ENCODE results near the gene BNIP2.
A peak's percentile ranks its signal among the peaks of the same experiment; 100 is the strongest.
"Not testable (repeated sequence)": the region's sequence is repeated elsewhere in the genome, so short reads cannot be mapped to it uniquely, and the experiment has no call there.

Gene BNIP2, protein sequence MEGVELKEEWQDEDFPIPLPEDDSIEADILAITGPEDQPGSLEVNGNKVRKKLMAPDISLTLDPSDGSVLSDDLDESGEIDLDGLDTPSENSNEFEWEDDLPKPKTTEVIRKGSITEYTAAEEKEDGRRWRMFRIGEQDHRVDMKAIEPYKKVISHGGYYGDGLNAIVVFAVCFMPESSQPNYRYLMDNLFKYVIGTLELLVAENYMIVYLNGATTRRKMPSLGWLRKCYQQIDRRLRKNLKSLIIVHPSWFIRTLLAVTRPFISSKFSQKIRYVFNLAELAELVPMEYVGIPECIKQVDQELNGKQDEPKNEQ

DNA sequence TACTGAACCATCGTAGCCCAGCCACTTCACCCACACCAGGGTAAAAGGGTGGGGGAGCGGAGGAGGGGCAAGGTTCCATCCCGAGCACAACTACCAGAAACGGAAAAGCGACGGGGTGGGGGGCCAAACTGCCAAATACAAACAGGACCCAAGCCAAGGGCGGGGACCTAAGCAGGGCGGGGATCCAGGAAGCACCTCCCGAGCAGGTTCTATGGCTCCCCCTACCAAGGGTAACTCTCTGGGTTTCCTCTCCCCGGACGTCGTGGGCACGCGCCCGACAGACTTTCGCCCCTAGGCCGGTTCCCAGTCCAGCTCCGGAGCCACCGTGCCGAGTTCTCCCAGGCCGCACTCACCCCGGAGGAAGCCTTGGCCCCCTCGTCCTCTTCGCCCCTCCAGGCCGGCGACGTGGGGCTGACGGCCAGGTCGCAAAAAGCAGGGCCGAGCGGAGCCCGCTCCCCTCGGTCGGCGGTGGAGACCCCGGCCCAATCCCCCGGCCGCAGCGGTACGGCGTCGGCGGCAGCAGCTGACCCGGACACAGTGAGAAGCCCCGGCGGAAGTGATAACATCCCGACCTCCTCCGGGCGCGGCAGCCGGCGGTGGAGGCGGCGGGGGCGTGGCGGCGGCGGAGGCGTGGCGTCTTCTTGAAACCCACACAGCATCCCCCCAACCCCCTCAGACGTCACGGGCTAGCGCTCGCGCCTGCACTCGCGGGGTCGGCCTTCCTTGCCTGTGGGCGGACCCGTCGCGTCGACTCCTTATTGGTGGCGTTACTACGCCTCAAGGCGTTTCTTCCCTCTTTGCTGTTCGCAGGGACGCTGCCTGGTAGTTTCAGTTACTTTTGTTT lies at the start of gene BNIP2:
TSS of gene BNIP2 (minus strand) at position 539 of the 844 bp plus-strand sequence. CDS start 6,863 bp downstream, outside the sequence.
- peak; percentile 98 for DNase-seq (ENCODE audit: low read depth, low spot score)

DNA sequence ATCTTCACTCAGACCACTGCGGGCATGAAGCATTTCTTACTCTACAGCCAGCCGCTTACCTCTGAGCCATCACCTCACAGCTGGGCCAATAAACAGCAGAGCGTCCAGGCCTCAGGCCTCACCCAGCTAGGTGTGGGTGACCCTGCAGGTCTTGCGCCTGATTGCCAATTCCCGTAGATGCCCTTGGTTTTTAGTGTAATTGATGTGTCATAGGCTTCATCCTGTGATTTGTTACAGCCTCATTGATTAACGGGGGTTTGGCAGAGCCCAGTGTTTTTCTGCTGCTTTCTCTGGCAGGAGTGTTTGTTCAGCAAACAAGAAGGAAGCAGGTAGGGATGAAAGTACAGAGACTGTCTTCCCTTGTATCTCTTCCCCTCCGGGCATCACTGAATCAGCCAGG lies 49.6 kb upstream of the BNIP2 start:
- no peak for DNase-seq (ENCODE audit: low read depth, low spot score)

DNA sequence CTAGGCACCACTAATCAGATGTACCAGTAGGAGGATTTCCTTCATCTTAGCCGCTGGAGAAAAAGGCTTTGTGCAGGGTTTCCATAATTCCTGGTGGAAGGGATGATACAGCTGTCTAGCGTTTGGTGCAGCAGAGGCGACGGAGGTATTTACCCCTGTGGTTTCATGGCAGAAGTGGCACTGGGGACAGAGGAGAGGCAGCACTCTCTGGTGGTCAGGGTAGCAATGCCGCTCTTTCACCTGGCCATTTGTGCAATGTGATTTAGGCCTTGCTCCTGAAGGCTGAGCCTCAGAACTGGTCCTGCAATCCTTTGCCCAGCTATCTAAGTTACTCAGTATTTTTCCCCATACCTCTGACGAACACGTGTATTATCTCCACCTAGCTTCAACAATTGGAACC lies 47.1 kb upstream of the BNIP2 start:
- no peak for DNase-seq (ENCODE audit: low read depth, low spot score)

DNA sequence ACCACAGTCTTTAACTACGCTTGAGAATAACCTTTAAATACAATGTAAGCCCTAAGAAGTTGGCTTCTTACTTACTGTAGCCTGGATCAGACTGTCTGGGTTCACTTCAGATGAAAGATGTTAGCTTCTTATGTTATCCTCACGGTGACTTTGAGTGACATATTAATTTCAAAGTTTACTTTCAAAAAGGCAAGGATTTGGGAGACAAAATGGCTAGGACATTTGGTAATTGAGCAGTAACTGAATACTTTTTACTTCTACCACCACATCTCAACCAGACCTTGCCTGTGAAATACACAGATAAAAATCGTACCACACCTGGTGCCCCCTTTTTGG lies 36.0 kb upstream of the BNIP2 start:
- no peak for DNase-seq (ENCODE audit: low read depth, low spot score)

DNA sequence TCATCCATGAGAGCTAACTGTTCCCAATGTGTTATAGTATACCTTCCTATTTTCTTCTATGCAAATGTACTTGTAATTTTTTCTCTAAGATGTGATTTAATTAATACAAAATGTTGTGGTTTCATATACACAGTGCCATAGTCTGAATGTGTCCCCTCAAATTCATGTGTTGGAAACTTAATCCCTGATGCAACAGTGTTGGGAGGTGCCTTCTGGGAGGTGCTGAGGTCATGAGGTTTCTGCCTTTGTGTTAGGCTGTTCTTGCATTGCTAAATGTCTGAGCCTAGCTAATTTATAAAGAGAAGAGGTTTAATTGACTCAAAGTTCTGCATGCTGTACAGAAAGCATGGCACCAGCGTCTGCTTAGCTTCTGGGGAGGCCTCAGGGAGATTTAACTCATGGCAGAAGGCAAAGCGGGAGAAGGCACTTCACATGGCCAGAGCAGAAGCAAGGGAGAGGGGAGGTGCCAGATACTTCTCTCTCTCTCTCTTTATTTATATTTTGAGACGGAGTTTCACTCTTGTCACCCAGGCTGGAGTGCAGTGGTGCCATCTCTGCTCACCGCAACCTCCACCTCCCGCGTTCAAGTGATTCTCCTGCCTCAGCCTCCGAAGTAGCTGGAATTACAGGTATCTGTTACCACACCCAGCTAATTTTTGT lies 34.7 kb upstream of the BNIP2 start:
- DNase-seq (ENCODE audit: low read depth, low spot score): no peak

DNA sequence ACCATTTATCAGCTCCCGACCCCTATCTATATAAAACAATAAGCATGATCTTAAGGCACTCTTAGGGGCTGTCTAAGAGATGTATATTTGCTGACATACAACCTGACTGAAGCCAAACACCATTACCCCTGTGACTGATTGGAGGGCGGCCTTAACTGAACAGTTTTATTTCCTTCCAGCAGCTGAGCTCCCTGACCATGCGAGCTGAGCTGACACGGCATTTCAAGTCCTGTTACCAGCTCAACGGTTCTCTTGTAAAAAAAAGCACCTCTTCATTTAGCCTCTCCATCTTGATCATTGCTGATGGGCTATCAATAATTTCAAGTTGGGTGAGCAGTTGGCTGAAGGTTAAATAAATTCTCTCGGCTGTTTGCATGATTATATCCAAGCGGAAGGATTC lies 33.4 kb upstream of the BNIP2 start:
- no peak for DNase-seq (ENCODE audit: low read depth, low spot score)

DNA sequence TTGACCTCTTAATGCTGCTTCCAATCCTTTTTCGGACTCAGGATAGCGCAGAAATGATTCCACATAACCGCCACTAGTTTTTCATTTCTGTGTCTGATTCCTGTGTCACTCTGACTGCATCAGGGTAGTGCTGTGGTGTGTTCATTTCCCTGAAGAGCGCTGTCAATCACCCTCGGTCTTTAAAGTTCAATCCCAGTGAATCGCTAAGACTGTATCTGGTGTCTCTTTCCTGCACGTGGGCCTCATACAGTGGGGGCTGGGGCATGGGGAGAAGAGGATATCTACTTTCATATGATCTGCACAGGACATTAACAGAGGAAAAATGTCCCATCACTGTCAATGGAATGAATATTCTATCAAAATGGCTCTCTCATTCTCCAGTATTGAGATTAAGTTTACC lies 32.9 kb upstream of the BNIP2 start:
- DNase-seq (ENCODE audit: low read depth, low spot score): no peak

DNA sequence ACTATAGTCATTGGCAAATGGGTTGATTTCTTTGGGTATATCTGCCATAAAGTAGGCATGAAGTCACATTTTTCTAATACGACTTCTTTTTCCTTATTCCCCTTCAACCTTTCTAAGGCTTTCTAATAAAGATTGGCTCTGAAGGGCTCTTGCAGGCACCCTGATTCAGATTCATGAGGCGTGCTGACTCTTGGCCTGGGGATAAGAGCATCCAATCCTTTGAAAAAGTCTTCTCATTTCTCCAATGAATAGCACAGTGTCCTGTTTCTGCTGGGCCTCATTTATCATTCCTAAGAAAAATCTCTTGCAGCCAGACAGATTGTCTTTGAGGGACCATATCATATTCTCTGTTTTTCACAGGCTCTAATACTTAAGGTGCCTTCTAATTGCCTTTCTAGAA lies 32.3 kb upstream of the BNIP2 start:
- no peak for DNase-seq (ENCODE audit: low read depth, low spot score)

DNA sequence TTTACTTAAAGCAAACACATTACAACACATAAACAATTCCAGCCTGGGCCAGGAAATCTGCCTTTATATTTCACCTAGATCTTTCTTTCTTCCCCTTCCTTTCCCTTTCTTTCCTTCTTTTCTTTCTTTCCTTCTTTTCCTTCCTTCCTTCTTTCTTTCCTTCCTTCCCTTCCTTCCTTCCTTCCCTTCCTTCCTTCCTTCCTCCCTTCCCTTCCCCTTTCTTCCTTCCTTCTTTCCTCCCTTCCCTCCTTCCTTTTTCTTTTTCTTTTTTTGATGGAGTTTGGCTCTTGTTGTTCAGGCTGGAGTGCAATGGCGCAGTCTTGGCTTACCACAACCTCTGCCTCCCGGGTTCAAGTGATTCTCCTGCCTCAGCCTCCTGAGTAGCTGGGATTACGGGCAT lies 24.1 kb upstream of the BNIP2 start:
- no peak for DNase-seq (ENCODE audit: low read depth, low spot score)

DNA sequence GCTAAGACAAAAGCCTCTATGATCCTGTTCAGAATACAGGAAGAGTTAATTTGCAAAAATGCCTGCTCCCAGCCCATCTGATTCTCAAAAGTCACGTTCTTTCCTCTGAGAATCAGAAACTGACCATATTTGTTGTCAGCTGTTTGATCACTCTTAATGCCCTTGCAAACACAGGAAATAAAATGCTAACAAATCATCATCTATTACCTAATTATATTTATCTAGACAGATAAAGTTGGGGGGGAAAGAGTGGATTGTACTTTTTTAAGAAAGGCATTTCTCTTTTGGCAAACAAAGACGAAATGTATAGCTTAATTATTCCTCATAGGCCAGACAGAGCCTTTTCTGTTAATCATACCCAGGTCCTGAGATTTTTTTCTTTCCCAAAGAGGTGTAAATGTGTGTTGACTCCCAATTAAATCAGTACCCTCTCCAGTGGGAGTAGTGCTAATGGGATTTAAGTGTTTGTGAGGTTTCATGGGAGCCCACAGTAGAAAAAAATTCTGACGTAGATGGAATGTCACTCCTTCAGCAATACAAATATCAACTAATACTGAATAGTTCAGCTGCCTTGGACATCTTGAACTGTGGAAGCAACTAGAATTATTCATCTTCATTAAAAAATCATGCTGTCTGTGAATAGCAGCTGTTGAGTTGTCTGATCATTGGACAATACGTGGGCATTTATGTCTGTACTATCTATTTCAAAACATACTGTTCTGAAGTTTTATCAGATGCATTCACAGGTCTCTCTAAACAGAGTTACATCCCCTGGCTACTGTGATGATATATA lies 22.5 kb upstream of the BNIP2 start:
- DNase-seq (ENCODE audit: low read depth, low spot score): no peak

DNA sequence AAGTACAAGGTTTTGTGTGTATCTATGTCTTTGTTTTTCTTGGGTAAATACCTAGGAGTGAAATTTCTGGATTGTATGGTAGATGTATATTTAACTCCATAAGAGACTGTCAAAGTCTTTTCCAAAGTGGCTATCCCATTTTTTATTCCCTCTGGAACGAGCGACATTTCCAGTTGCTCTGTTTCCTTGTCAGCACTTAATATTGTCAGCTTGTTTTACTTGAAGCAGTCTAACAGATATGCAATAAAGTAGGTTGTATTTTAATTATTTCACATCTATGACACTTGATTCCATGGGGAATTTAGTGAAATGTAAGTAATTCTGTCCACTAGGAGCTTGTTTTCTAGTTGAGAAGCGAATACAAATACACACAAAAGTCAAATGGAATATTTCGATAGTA lies 18.5 kb upstream of the BNIP2 start:
- no peak for DNase-seq (ENCODE audit: low read depth, low spot score)

DNA sequence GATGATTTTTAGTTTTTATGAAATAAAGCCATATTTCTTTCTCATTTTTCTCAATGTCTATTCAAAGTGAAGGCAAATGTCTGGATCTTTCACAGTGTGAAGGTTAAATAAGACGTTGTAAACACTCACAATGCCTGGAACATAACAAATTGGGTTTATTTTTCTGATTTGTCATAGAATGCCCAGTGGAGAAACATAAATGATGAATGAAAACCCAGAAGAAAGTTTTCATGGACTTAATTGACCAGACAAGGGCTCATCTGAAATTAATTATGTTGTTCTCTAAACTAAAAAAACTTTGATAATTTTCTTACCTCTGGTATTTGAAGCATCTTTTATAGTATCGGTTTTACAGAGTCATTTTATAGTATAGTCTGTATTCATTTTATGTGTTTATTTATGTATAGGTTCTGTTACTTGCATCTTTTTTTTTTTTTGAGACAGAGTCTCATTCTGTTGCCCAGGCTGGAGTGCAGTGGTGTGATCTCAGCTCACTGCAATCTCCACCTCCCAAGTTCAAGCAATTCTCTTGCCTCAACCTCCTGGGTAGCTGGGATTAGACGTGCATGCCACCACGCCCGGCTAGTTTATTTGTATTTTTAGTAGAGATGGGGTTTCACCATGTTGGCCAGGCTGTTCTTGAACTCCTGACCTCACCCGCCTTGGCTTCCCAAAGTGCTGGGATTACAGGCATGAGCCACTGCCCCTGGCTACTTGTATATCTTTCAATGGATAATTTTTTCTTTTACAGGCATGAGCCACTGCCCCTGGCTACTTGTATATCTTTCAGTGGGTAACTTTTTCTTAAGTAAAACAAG lies 15.1 kb upstream of the BNIP2 start:
- no peak for DNase-seq (ENCODE audit: low read depth, low spot score)

DNA sequence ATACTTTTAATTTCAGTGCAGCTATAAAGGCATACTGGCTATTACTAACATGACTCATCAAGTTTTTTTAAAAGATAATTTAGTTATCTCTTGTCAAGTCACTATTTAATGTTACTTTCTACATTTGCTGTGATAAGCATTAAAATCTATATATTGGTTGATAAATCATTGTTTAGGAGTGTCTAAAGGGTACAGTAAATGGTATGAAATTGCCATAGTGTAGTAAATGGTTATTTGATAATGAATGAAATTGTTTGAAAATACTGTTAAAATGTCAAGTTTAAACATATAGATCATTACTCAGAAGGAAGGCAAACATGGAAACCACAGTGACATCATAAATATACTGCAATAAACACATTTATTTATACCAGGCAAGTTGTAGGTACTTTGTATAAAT lies 13.2 kb upstream of the BNIP2 start:
- no peak for DNase-seq (ENCODE audit: low read depth, low spot score)

DNA sequence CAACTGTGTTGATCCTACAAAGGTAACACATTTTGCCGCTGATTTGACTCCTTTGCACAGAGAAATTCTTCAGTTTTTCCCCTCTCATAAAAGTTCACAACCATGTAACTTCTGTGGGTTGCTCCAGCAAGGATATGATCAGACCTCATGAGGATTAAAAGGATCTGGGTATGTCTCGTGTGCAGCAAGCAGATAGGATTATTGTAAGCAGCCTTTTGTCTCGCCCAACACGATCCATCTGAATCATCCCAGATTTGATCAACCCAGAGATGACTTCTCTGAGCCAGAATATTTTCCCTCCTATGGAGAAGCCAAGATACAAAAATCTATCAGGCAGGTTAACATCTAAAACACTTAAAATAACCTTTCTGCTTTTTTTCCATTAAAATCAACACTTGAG lies 12.8 kb upstream of the BNIP2 start:
- DNase-seq (ENCODE audit: low read depth, low spot score): no peak

DNA sequence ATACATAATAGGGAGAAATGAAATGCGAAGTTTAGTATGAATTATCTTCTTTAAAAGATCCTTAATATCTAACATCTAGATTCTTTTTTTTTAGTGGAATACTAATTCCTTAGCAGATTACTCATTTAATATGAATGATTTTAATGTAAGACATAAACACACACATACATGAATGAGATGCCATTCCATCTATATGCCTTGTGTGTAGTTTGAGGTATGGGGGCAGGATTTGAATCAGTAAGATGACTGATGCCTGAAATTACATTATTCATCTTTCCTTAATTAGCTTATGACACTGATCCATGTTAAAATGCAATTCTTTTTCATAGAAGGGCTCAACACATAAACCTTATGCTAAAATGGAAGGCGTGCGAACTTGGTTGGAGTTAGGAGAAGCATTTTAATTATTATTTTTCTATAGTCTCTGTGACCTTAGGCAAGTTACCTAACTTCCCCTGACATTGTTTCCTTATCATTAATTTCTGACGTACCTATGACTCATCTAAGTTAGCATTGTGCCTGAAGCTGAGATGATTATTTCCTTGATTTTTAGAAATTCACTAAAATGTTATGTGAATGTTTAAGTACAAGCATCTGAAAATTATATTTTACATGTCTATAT lies 10.8 kb upstream of the BNIP2 start:
- DNase-seq (ENCODE audit: low read depth, low spot score): no peak

DNA sequence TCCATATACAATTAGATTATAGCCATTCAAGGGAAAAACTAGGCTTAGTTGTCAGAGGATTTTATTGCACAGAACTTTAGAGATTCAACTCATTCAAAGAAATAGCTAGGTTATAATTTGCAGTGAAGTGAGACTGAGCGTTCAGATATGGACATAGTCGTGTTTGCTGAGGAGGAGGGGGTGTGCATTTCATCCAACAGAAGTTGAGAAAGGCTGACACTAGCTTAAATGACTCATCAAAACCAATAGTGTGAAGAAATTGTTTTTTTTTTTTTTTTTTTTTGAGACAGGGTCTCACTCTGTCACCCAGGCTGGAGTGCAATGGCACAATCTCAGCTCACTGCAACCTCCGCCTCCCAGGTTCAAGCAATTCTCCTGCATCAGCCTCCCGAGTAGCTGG lies 8.9 kb upstream of the BNIP2 start:
- DNase-seq (ENCODE audit: low read depth, low spot score): not testable (repeated sequence)

DNA sequence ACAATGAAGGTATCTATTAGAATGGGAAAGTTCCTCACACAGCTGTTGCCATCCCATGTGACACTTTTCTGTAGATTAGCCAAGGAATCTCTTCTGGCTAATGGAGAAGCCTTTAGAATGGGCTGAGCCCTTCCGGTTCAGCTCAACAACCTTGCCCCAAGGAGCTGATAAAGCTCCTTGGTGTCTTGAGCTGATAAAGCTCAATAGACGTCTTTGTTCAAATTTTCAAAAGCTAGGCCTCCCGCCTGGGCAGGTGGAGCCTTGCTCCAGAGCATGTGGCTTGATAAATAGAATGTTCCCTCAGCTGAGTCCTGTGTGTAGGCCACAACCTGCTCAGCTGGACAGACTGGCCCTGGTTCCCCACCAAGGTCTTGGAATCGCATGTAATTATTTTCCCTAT lies 7.2 kb upstream of the BNIP2 start:
- DNase-seq (ENCODE audit: low read depth, low spot score): no peak

DNA sequence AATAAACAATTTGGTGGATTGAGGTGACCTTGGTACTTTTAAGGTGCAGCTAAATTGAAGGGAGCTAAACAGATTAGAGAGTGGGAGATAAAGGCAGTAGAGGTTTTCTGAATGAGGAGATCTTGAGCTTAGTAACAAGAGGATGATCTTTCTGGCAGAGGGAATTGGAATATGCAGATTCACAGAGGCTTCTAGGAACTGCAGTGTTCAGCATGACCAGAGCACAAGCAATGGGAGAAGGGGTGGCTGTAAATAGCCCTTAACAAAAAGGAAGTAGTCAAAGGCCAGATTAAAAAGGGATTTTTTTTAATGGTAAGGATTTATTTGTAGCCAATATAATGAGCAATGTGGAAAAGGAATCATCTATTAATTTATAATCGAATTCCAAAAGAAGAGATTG lies 5.7 kb upstream of the BNIP2 start:
- no peak for DNase-seq (ENCODE audit: low read depth, low spot score)

DNA sequence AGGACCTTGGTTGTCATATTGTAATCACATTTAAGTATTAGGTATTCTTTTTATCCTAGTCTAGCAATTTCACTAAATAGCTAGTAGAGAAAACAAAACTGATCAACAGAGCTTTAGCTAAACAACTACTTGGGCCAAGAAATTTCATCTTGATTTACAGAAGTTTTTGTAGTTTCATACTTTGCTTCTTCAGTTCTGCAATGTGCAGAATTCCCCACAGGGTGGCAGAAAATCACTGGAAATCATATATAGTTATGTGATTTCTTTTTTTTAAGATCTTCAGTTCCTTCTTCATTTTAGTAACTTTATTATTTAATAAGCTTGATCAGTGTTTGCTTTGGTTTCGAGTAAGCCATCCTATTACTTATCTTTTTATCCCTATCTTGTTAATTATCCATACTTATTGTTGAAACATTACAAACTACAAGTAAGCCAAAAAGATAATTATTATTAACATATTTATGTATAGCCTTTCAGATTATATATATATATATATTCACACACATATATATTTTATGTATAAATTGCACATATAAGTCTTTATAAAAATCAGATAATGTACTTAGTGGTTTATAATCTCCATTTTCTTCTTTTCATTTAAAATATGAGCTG lies 2.2 kb upstream of the BNIP2 start:
- DNase-seq (ENCODE audit: low read depth, low spot score): no peak

DNA sequence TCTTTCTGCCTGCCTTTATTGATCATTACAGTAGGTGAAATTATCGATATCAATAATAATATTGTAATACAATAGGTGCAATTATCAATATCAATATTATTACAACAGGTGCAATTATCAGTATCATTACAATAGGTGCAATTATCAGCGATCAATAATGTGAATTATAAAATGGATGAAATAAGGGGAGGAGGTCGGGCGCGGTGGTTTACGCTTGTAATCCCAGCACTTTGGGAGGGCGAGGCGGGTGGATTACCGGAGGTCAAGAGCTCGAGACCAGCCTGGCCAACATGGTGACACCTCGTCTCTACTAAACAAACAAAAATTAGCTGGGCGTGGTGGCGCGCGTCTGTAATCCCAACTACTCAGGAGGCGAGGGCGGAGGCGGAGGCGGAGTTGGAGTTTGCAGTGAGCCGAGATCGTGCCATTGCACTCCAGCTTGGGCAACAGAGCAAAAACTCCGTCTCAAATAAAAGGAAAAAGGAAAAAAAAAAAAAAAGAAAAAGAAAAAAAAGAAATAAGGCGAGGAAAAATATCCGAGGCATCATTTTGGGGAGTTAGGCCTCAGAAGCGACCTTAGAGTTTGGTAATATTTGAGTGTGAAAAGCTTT lies 611 bp upstream of the BNIP2 start:
- DNase-seq (ENCODE audit: low read depth, low spot score): no peak
